MM.1S (cell line): ENCODE data around the gene ILF3.

Source experiments
- EZH2 ChIP-seq: fragments of 300-600 bp; sonication (generic); optimal IDR thresholded peaks from 2 replicates; pipeline ENCODE3; 2017; ENCODE audit warnings: low read depth, mild to moderate bottlenecking, antibody characterized with exemption, low read length, mixed read lengths
- TF ChIP-seq, protein P1 (sequence below): fragments of 300-600 bp; sonication (generic); IDR thresholded peaks from 2 replicates; pipeline ENCODE4 v1.5.1; 2016; ENCODE audit warnings: antibody characterized with exemption, low read length, mixed read lengths

DNA sequence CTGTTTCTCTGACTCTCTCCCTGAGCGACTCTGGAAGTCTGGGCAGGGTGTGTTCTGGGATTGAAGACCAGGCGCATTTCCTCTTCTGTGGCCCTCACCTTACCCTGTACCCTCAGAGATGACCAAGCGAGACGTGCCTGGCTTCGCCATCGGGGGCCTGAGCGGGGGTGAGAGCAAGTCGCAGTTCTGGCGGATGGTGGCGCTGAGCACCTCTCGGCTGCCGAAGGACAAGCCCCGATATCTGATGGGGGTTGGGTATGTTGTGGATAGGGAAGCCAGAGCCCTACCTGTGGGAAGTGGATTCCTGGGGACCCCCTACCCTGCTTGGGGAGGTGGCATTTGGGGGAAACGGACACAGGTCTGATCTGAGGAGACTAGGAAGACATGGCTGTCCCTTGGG lies 57.9 kb downstream of the ILF3 start:
- TF ChIP-seq, protein P1, sequence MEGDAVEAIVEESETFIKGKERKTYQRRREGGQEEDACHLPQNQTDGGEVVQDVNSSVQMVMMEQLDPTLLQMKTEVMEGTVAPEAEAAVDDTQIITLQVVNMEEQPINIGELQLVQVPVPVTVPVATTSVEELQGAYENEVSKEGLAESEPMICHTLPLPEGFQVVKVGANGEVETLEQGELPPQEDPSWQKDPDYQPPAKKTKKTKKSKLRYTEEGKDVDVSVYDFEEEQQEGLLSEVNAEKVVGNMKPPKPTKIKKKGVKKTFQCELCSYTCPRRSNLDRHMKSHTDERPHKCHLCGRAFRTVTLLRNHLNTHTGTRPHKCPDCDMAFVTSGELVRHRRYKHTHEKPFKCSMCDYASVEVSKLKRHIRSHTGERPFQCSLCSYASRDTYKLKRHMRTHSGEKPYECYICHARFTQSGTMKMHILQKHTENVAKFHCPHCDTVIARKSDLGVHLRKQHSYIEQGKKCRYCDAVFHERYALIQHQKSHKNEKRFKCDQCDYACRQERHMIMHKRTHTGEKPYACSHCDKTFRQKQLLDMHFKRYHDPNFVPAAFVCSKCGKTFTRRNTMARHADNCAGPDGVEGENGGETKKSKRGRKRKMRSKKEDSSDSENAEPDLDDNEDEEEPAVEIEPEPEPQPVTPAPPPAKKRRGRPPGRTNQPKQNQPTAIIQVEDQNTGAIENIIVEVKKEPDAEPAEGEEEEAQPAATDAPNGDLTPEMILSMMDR: no peak
- TF ChIP-seq EZH2: no peak
